GM12878 (cell line): Measurements from ENCODE around the gene TNFSF9. TPM values are rescaled to one million over a fixed set of nuclear protein-coding genes. Genes with fewer than 3 reads are reported as not detected.

Source experiments
- ATF3 ChIP-seq: IDR thresholded peaks from 2 replicates; pipeline ENCODE4 v1.6.1; 2011; ENCODE audit warnings: low read depth, mild to moderate bottlenecking, low read length, moderate library complexity, borderline replicate concordance; ENCODE audit errors: extremely low read depth
- EP300 ChIP-seq, 2 experiments: fragments of 150-350 bp in 1 of 2; IDR thresholded peaks; 2 replicates each; pipeline ENCODE4 v1.6.1; 2011 to 2012; ENCODE audit warnings: low read depth in 2 of 2, low read length in 2 of 2, borderline replicate concordance in 1 of 2, improper control_type of control experiment in 1 of 2, inconsistent platforms in 1 of 2; ENCODE audit not compliant: control insufficient read depth in 1 of 2
- GATAD2B ChIP-seq: fragments of 450-650 bp; conservative IDR thresholded peaks from 2 replicates; pipeline ENCODE4 v1.6.1; 2017; ENCODE audit warnings: low read depth, mild to moderate bottlenecking, moderate library complexity
- HDAC2 ChIP-seq: fragments of 200-600 bp; sonication (generic); IDR thresholded peaks from 2 replicates; pipeline ENCODE4 v1.6.1; 2017
- IKZF1 ChIP-seq: fragments of 450-650 bp; conservative IDR thresholded peaks from 2 replicates; pipeline ENCODE4 v1.6.1; 2017; ENCODE audit warnings: antibody characterized with exemption, mild to moderate bottlenecking
- KDM1A ChIP-seq: fragments of 200-600 bp; sonication (generic); IDR thresholded peaks from 2 replicates; pipeline ENCODE4 v1.6.1; 2016; ENCODE audit warnings: borderline replicate concordance
- NR2F1 ChIP-seq: fragments of 450-650 bp; conservative IDR thresholded peaks from 2 replicates; pipeline ENCODE4 v1.6.1; 2017; ENCODE audit warnings: mild to moderate bottlenecking
- POU2F2 ChIP-seq: IDR thresholded peaks from 3 replicates; pipeline ENCODE4 v1.6.1; 2011; ENCODE audit warnings: low read depth, mild to moderate bottlenecking, low read length, borderline replicate concordance
- RAD21 ChIP-seq: IDR thresholded peaks from 2 replicates; pipeline ENCODE4 v1.6.1; 2011; ENCODE audit warnings: mild to moderate bottlenecking, low read depth, low read length, moderate library complexity; ENCODE audit not compliant: insufficient read depth
- REST ChIP-seq: IDR thresholded peaks from 2 replicates; pipeline ENCODE4 v1.6.1; 2012; ENCODE audit warnings: mild to moderate bottlenecking, low read depth, low read length
- SKIL ChIP-seq: fragments of 450-650 bp; IDR thresholded peaks from 2 replicates; pipeline ENCODE4 v1.6.1; 2017; ENCODE audit warnings: mild to moderate bottlenecking, low read depth, inconsistent platforms; ENCODE audit not compliant: poor library complexity, severe bottlenecking
- SUZ12 ChIP-seq: fragments of 200-600 bp; sonication (generic); IDR thresholded peaks from one replicate; pipeline ENCODE4 v1.6.1; 2018; ENCODE audit warnings: antibody characterized with exemption, mild to moderate bottlenecking; ENCODE audit not compliant: unreplicated experiment
- TCF3 ChIP-seq: IDR thresholded peaks from 2 replicates; pipeline ENCODE4 v1.6.1; 2012; ENCODE audit warnings: low read depth, mild to moderate bottlenecking, low read length, borderline replicate concordance; ENCODE audit not compliant: insufficient read depth
- USF1 ChIP-seq: IDR thresholded peaks from 2 replicates; pipeline ENCODE4 v1.6.1; 2011; ENCODE audit warnings: borderline replicate concordance, low read depth, mild to moderate bottlenecking, moderate library complexity, mixed read lengths, low read length; ENCODE audit not compliant: insufficient read depth; ENCODE audit errors: extremely low read length
- USF2 ChIP-seq: IDR thresholded peaks from 2 replicates; pipeline ENCODE4 v1.6.1; 2011; ENCODE audit warnings: low read depth, low read length, improper control_type of control experiment, borderline replicate concordance
- ZBED1 ChIP-seq: IDR thresholded peaks from 2 replicates; pipeline ENCODE4 v1.6.1; 2016; ENCODE audit warnings: borderline replicate concordance
- ZBTB33 ChIP-seq: fragments of 450-650 bp; IDR thresholded peaks from 2 replicates; pipeline ENCODE4 v1.6.1; 2017; ENCODE audit warnings: mild to moderate bottlenecking
- ZNF207 ChIP-seq: fragments of 450-650 bp; IDR thresholded peaks from 2 replicates; pipeline ENCODE4 v1.6.1; 2014; ENCODE audit warnings: antibody characterized with exemption, mild to moderate bottlenecking, borderline replicate concordance
- ZNF274 ChIP-seq: IDR thresholded peaks from one replicate; pipeline ENCODE4 v1.8.0; 2011; ENCODE audit not compliant: insufficient read length, insufficient read depth
- ZNF622 ChIP-seq: fragments of 450-650 bp; IDR thresholded peaks from 2 replicates; pipeline ENCODE4 v1.6.1; 2017; ENCODE audit warnings: mild to moderate bottlenecking, inconsistent platforms
- polyA plus RNA-seq, 11 experiments: library from polyadenylated mRNA; depleted of rRNA in 4 of 11; unstranded in 6 of 11; stranded (reverse) in 5 of 11; fragments of >200 nt; fragmentation: Nextera tagmentation in 4 of 11; fragmentation: Illumina TruSeq in 1 of 11; extraction: Ambion mirVana in 4 of 11; extraction: Trizol in 1 of 11; gene quantifications; 1 replicate in 1 of 11; 2 replicates in 10 of 11; pipeline versions ENCODE4 v1.2.1 to v1.2.3, GENCODE V29; 2011 to 2016; ENCODE audit warnings: inconsistent platforms in 2 of 11, missing spikeins in 2 of 11, low read depth in 1 of 11
- total RNA-seq, 4 experiments: library from RNA; depleted of rRNA in 3 of 4; stranded (reverse); fragments of >200 nt in 3 of 4; fragmentation: Illumina TruSeq in 1 of 4; extraction: Trizol in 1 of 4; gene quantifications; 2 replicates each; pipeline versions ENCODE4 v1.2.1 to v1.2.3, GENCODE V29; 2013 to 2021

TNFSF9 gene
- total and polyA plus RNA-seq, 10 of the 15 experiments (the other 5 are each of a cell fraction or from before 2014, with no cell fraction given): 6.2 to 75.3 (median 22.1) TPM

GRCh38 chr19:6528544-6529121 is 2.2 kb upstream of the TNFSF9 start (continued):
- TF ChIP-seq ZNF622: no peak
- TF ChIP-seq ATF3: no peak
- TF ChIP-seq IKZF1: peak; percentile 99
- TF ChIP-seq USF2: no peak
- no peak for TF ChIP-seq POU2F2
- TF ChIP-seq SKIL: no peak
- no peak for TF ChIP-seq KDM1A
- no peak for TF ChIP-seq EP300 (IDR thresholded peaks at IDR 0.05; ENCODE audit: borderline replicate concordance in 1 of 2, control insufficient read depth in 1 of 2, low read depth in 2 of 2, low read length in 2 of 2)
- no peak for TF ChIP-seq REST
- TF ChIP-seq NR2F1: peak; percentile 54
- TF ChIP-seq SUZ12: no peak
- no peak for TF ChIP-seq ZBTB33
- TF ChIP-seq ZNF207: 0 out of 2 replicates have a peak, but pooled peaks have one; percentile 12
- no peak for TF ChIP-seq RAD21
- TF ChIP-seq USF1: no peak
- TF ChIP-seq HDAC2: no peak
- TF ChIP-seq ZBED1: no peak
- no peak for TF ChIP-seq ZNF274
- peak; percentile 90; the same call in 1 of the 2 replicates for TF ChIP-seq GATAD2B
- TF ChIP-seq TCF3: no peak
